SU-DHL-6 (cell line): Measurements from ENCODE around the gene ZBTB2.
"Not testable (repeated sequence)": the region's sequence is repeated elsewhere in the genome, so short reads cannot be mapped to it uniquely, and the experiment has no call there.

Experiments
- H2AFZ ChIP-seq: fragments of 200-600 bp; sonication (generic); 2 replicates; pipeline ENCODE4 v1.6.1; 2014; ENCODE audit warnings: low read depth, mild to moderate bottlenecking, moderate library complexity, mixed read lengths, antibody characterized with exemption, low read length; ENCODE audit not compliant: severe bottlenecking
- H3F3A ChIP-seq: fragments of 200-600 bp; shearing (Covaris generic); 2 replicates; pipeline ENCODE4 v1.6.0; 2016; ENCODE audit warnings: antibody characterized with exemption, mild to moderate bottlenecking; ENCODE audit not compliant: insufficient read depth
- H3K27ac ChIP-seq: fragments of 200-600 bp; sonication (generic); 2 replicates; pipeline ENCODE4 v1.5.1; 2016; ENCODE audit warnings: low read depth, mild to moderate bottlenecking, low read length, moderate library complexity, mixed read lengths
- H3K27me3 ChIP-seq: fragments of 200-600 bp; sonication (generic), shearing (Covaris generic); 2 replicates; pipeline ENCODE4 v1.6.0; 2014; ENCODE audit warnings: mild to moderate bottlenecking, low read length
- H3K36me3 ChIP-seq: fragments of 200-600 bp; sonication (generic); 2 replicates; pipeline ENCODE4 v1.6.1; 2014; ENCODE audit warnings: mild to moderate bottlenecking, low read length, mixed read lengths
- H3K4me2 ChIP-seq: fragments of 300-600, 200-600 bp; shearing (Covaris generic), sonication (generic); 2 replicates; pipeline ENCODE4 v1.6.0; 2014; ENCODE audit warnings: low read length, low read depth, mild to moderate bottlenecking; ENCODE audit not compliant: poor library complexity, severe bottlenecking
- H3K4me3 ChIP-seq: fragments of 200-600 bp; sonication (generic); 2 replicates; pipeline ENCODE4 v1.5.1; 2014; ENCODE audit warnings: antibody characterized with exemption, low read length, mild to moderate bottlenecking, mixed read lengths; ENCODE audit not compliant: insufficient read depth, poor library complexity, severe bottlenecking
- H3K79me2 ChIP-seq: fragments of 200-600 bp; sonication (generic); 2 replicates; pipeline ENCODE4 v1.6.1; 2014; ENCODE audit warnings: mild to moderate bottlenecking, low read length, moderate library complexity; ENCODE audit not compliant: insufficient read depth
- H3K9ac ChIP-seq: fragments of 200-600 bp; sonication (generic); 2 replicates; pipeline ENCODE4 v1.7.0; 2014; ENCODE audit warnings: mild to moderate bottlenecking, low read length
- H3K9me2 ChIP-seq: fragments of 200-600 bp; sonication (generic); replicated peaks from 2 replicates; pipeline ENCODE4 v1.6.1; 2014; ENCODE audit warnings: low read length; ENCODE audit not compliant: insufficient read depth
- H3K9me3 ChIP-seq: fragments of 200-600 bp; sonication (generic); 2 replicates; pipeline ENCODE4 v1.6.1; 2014; ENCODE audit warnings: low read length, mixed read lengths; ENCODE audit not compliant: insufficient read depth
- H4K20me1 ChIP-seq: fragments of 200-600 bp; sonication (generic); 2 replicates; pipeline ENCODE4 v1.6.1; 2014; ENCODE audit warnings: low read depth, mild to moderate bottlenecking, antibody characterized with exemption, low read length, moderate library complexity, mixed read lengths
- CTCF ChIP-seq: fragments of 200-600 bp; sonication (generic); IDR thresholded peaks from one replicate; pipeline ENCODE4 v1.5.1; 2017; ENCODE audit warnings: antibody characterized with exemption, mild to moderate bottlenecking, low read length, moderate library complexity; ENCODE audit not compliant: insufficient read depth, poor library complexity, severe bottlenecking
- EZH2phosphoT487 ChIP-seq: fragments of 200-600 bp; sonication (generic), shearing (Covaris generic); conservative IDR thresholded peaks from 2 replicates; pipeline ENCODE4 v1.6.1; 2018; ENCODE audit warnings: mild to moderate bottlenecking, antibody characterized with exemption, low read length, moderate library complexity, mixed read lengths

Gene ZBTB2

GRCh38 chr6:151320140-151320539 lies 71.2 kb downstream of the ZBTB2 start:
- Histone ChIP-seq H3K36me3 (no peaks in the 10 kb centered on the region), H4K20me1 (no peaks in the 10 kb centered on the region), H2AFZ (no peak overlapping the region), H3K27ac (no peak overlapping the region), H3K79me2 (no peaks in the 10 kb centered on the region), H3F3A (no peaks in the 10 kb centered on the region), H3K9me2 (no peaks in the 10 kb centered on the region), H3K27me3 (no peaks in the 10 kb centered on the region), H3K9ac (no peak overlapping the region), H3K4me2 (no peak overlapping the region), H3K9me3 (no peaks in the 10 kb centered on the region), H3K4me3 (no peak overlapping the region)
- no peak for TF ChIP-seq CTCF
- TF ChIP-seq EZH2phosphoT487, result no peak

GRCh38 chr6:151317995-151318365 lies 73.4 kb downstream of the ZBTB2 start:
- Histone ChIP-seq H4K20me1 (no peaks in the 10 kb centered on the region), H3K4me3 (no peak overlapping the region), H3K4me2 (no peak overlapping the region), H3K79me2 (no peaks in the 10 kb centered on the region), H3F3A (no peaks in the 10 kb centered on the region), H3K27ac (no peak overlapping the region), H3K9ac (no peak overlapping the region), H3K9me2 (no peaks in the 10 kb centered on the region), H3K36me3 (no peaks in the 10 kb centered on the region), H3K27me3 (no peaks in the 10 kb centered on the region), H2AFZ (no peak overlapping the region), H3K9me3 (no peaks in the 10 kb centered on the region)
- TF ChIP-seq EZH2phosphoT487, result no peak
- no peak for TF ChIP-seq CTCF

GRCh38 chr6:151317103-151317994 lies 74.0 kb downstream of the ZBTB2 start:
- H2AFZ ChIP-seq, result no peak overlapping the region
- no peak overlapping the region for H3K9ac ChIP-seq
- H3K27me3 ChIP-seq, result no peaks in the 10 kb centered on the region
- no peaks in the 10 kb centered on the region for H3K9me2 ChIP-seq
- no peak overlapping the region for H3K4me3 ChIP-seq
- no peaks in the 10 kb centered on the region for H3K9me3 ChIP-seq
- TF ChIP-seq CTCF, result no peak
- no peak for TF ChIP-seq EZH2phosphoT487
- no peaks in the 10 kb centered on the region for H3F3A ChIP-seq
- no peak overlapping the region for H3K4me2 ChIP-seq
- no peak overlapping the region for H3K27ac ChIP-seq
- H4K20me1 ChIP-seq, result no peaks in the 10 kb centered on the region
- H3K36me3 ChIP-seq, result no peaks in the 10 kb centered on the region
- H3K79me2 ChIP-seq, result no peaks in the 10 kb centered on the region

GRCh38 chr6:151315661-151316060 lies 75.7 kb downstream of the ZBTB2 start:
- H3K27ac ChIP-seq, H3K9me3 ChIP-seq, H3K36me3 ChIP-seq, H3F3A ChIP-seq, H4K20me1 ChIP-seq, H2AFZ ChIP-seq, H3K4me2 ChIP-seq, H3K27me3 ChIP-seq, H3K9ac ChIP-seq, H3K9me2 ChIP-seq, H3K4me3 ChIP-seq, H3K79me2 ChIP-seq: not testable (repeated sequence)
